Measurements from ENCODE around the gene COASY.

- no peak for TF ChIP-seq CTCF (IDR thresholded peaks at IDR 0.05)
- no peak for TF ChIP-seq ATF1 (CRISPR knock-in tag; IDR thresholded peaks at IDR 0.05)
- no peak for TF ChIP-seq CREM (CRISPR knock-in tag; IDR thresholded peaks at IDR 0.05)
- no peak for TF ChIP-seq USF2 (CRISPR knock-in tag; IDR thresholded peaks at IDR 0.05)
These were observed 14.9 kb upstream of the COASY start for GRCh38 chr17:42547001-42547461.

Data from WTC11 (cell line).